ENCODE results near the gene OBSCN.

Gene OBSCN

GRCh38 chr1:228297822-228298221 is 90.0 kb downstream of the OBSCN start:
- TF ChIP-seq CTCF (conservative IDR thresholded peaks at IDR 0.05): no peak

GRCh38 chr1:228298471-228298870 is 90.6 kb downstream of the OBSCN start:
- no peak overlapping the region for H3K27ac ChIP-seq
- no peak for TF ChIP-seq CTCF (conservative IDR thresholded peaks at IDR 0.05)

More at GRCh38 chr1:228297822-228298221, 90.0 kb downstream of the OBSCN start:
- H3K27ac ChIP-seq: no peak overlapping the region

GRCh38 chr1:228299211-228299610 is 91.4 kb downstream of the OBSCN start:
- no peak for TF ChIP-seq CTCF (conservative IDR thresholded peaks at IDR 0.05)
- no peak overlapping the region for H3K27ac ChIP-seq

- no peak for TF ChIP-seq CTCF (conservative IDR thresholded peaks at IDR 0.05)
- H3K27ac ChIP-seq: no peak overlapping the region
These were observed 92.1 kb downstream of the OBSCN start for GRCh38 chr1:228299901-228300300.

GRCh38 chr1:228302086-228302485 is 94.2 kb downstream of the OBSCN start:
- H3K27ac ChIP-seq: no peak overlapping the region
- TF ChIP-seq CTCF (conservative IDR thresholded peaks at IDR 0.05): no peak

- H3K27ac ChIP-seq: no peak overlapping the region
- TF ChIP-seq CTCF (conservative IDR thresholded peaks at IDR 0.05): no peak
These were observed 95.8 kb downstream of the OBSCN start for GRCh38 chr1:228303596-228303995.

GRCh38 chr1:228304225-228304624 is 96.4 kb downstream of the OBSCN start:
- no peak overlapping the region for H3K27ac ChIP-seq
- TF ChIP-seq CTCF (conservative IDR thresholded peaks at IDR 0.05): no peak

Data from VCaP (cell line).